Neuronal stem cell (in vitro differentiated cells): Measurements from ENCODE around the gene TEAD3.
"Not testable (repeated sequence)": the region's sequence is repeated elsewhere in the genome, so short reads cannot be mapped to it uniquely, and the experiment has no call there.

Source experiments
- DNase-seq: peaks from one replicate; pipeline ENCODE4 v3.0.0-alpha.2; 2013; ENCODE audit warnings: low spot score
- H2AFZ ChIP-seq: one replicate; pipeline ENCODE4 v1.6.1; 2013; ENCODE audit warnings: mild to moderate bottlenecking, low read length, inconsistent platforms
- H2AK5ac ChIP-seq: 2 replicates; pipeline ENCODE4 v1.6.1; 2013; ENCODE audit warnings: low read depth, mild to moderate bottlenecking, inconsistent platforms, low read length, moderate library complexity, mixed read lengths
- H2BK120ac ChIP-seq: 2 replicates; pipeline ENCODE4 v1.6.1; 2013; ENCODE audit warnings: low read depth, mild to moderate bottlenecking, inconsistent platforms, low read length, moderate library complexity, mixed read lengths
- H2BK12ac ChIP-seq: one replicate; pipeline ENCODE4 v1.6.1; 2013; ENCODE audit warnings: low read length, inconsistent platforms
- H2BK15ac ChIP-seq: 2 replicates; pipeline ENCODE4 v1.6.1; 2013; ENCODE audit warnings: mild to moderate bottlenecking, low read length, inconsistent platforms, mixed read lengths
- H2BK5ac ChIP-seq: one replicate; pipeline ENCODE4 v1.6.1; 2013; ENCODE audit warnings: inconsistent platforms, mild to moderate bottlenecking, low read length, moderate library complexity
- H3K14ac ChIP-seq: one replicate; pipeline ENCODE4 v1.6.1; 2013; ENCODE audit warnings: low read length, inconsistent platforms
- H3K18ac ChIP-seq: 2 replicates; pipeline ENCODE4 v1.6.1; 2013; ENCODE audit warnings: low read length, inconsistent platforms
- H3K23ac ChIP-seq: 2 replicates; pipeline ENCODE4 v1.6.1; 2013; ENCODE audit warnings: low read depth, mild to moderate bottlenecking, mixed read lengths, low read length, inconsistent platforms; ENCODE audit not compliant: poor library complexity
- H3K27ac ChIP-seq: replicated peaks from 3 replicates; pipeline ENCODE4 v1.5.1; 2013; ENCODE audit warnings: low read length, inconsistent platforms
- H3K27me3 ChIP-seq, 3 experiments: 2 replicates each; pipeline ENCODE4 v1.6.1; 2013; ENCODE audit warnings: low read length in 3 of 3, mild to moderate bottlenecking in 2 of 3, inconsistent platforms in 1 of 3, low read depth in 1 of 3, mixed read lengths in 1 of 3, moderate library complexity in 1 of 3; ENCODE audit not compliant: control insufficient read depth in 3 of 3, insufficient read depth in 3 of 3
- H3K36me3 ChIP-seq, 2 donors: replicated peaks in 1 of 2; 2 replicates each; pipeline ENCODE4 v1.6.1; 2013; ENCODE audit warnings: low read length in 2 of 2; ENCODE audit not compliant: control insufficient read depth in 2 of 2, insufficient read depth in 2 of 2
- H3K4ac ChIP-seq: 2 replicates; pipeline ENCODE4 v1.6.1; 2013; ENCODE audit warnings: inconsistent platforms, mild to moderate bottlenecking, low read length, moderate library complexity
- H3K4me1 ChIP-seq, 2 donors: 1 replicate in 1 of 2; 2 replicates in 1 of 2; pipeline ENCODE4 v1.6.1; 2013; ENCODE audit warnings: low read length in 2 of 2, low read depth in 1 of 2; ENCODE audit not compliant: control insufficient read depth in 2 of 2, insufficient read depth in 1 of 2
- H3K4me2 ChIP-seq: one replicate; pipeline ENCODE4 v1.6.1; 2013; ENCODE audit warnings: mild to moderate bottlenecking, low read length, inconsistent platforms; ENCODE audit not compliant: insufficient read depth, poor library complexity, severe bottlenecking
- H3K4me3 ChIP-seq, 2 donors: 2 replicates each; pipeline ENCODE4 v1.5.1; 2013; ENCODE audit warnings: low read length in 2 of 2, mild to moderate bottlenecking in 2 of 2, inconsistent platforms in 1 of 2, moderate library complexity in 1 of 2
- H3K79me1 ChIP-seq: one replicate; pipeline ENCODE4 v1.6.1; 2013; ENCODE audit warnings: low read depth, mild to moderate bottlenecking, inconsistent platforms, low read length, moderate library complexity
- H3K9ac ChIP-seq: one replicate; pipeline ENCODE4 v1.6.1; 2013; ENCODE audit warnings: mild to moderate bottlenecking, low read depth, low read length, inconsistent platforms; ENCODE audit not compliant: poor library complexity
- H3K9me3 ChIP-seq, 2 donors: replicated peaks in 1 of 2; 2 replicates each; pipeline versions ENCODE3 to v1.6.1; 2013; ENCODE audit warnings: low read length in 2 of 2, mild to moderate bottlenecking in 2 of 2, inconsistent platforms in 1 of 2, low read depth in 1 of 2, mixed read lengths in 1 of 2, moderate library complexity in 1 of 2; ENCODE audit not compliant: control insufficient read depth in 2 of 2, insufficient read depth in 1 of 2
- H4K8ac ChIP-seq: one replicate; pipeline ENCODE4 v1.6.1; 2013; ENCODE audit warnings: low read depth, mild to moderate bottlenecking, inconsistent platforms, low read length, moderate library complexity
- H4K91ac ChIP-seq: one replicate; pipeline ENCODE4 v1.6.1; 2013; ENCODE audit warnings: low read length, low read depth, mild to moderate bottlenecking, inconsistent platforms; ENCODE audit not compliant: poor library complexity
- WGBS, 2 donors: extraction: QIAGEN DNeasy Blood & Tissue Kit; methylation state at CpG; one replicate each; pipeline ENCODE4 v1.1.7; 2013; ENCODE audit warnings: missing lambda C conversion rate in 2 of 2, mixed read lengths in 1 of 2; ENCODE audit not compliant: insufficient read length in 2 of 2, insufficient replicate concordance in 1 of 2; ENCODE audit errors: extremely low coverage in 2 of 2; 5-methylcytosine and 5-hydroxymethylcytosine counted together

Gene TEAD3

GRCh38 chr6:35541836-35542235 lies 45.0 kb upstream of the TEAD3 start:
- no peak for DNase-seq
- H3K36me3 ChIP-seq: no peaks in the 10 kb centered on the region
- no peak overlapping the region for H3K9ac ChIP-seq
- no peak overlapping the region for H3K23ac ChIP-seq
- H2BK15ac ChIP-seq: no peak overlapping the region
- H4K8ac ChIP-seq: no peak overlapping the region
- no peak overlapping the region for H2BK120ac ChIP-seq
- H3K14ac ChIP-seq: no peak overlapping the region
- H3K4ac ChIP-seq: no peak overlapping the region
- no peak overlapping the region for H2AK5ac ChIP-seq
- no CpG with 5 or more reads among the region's 2 CpGs for WGBS, 2 donors
- no peak overlapping the region for H3K4me3 ChIP-seq
- no peak overlapping the region for H3K4me2 ChIP-seq
- H3K27me3 ChIP-seq: no peaks in the 10 kb centered on the region
- H3K4me1 ChIP-seq: peaks cover 0 to 8% of the 10 kb centered on the region in 2 donors
- no peak overlapping the region for H2BK5ac ChIP-seq
- H4K91ac ChIP-seq: no peak overlapping the region
- no peak overlapping the region for H3K18ac ChIP-seq
- no peaks in the 10 kb centered on the region for H3K79me1 ChIP-seq
- peaks cover 0 to 3% of the 10 kb centered on the region in 2 donors for H3K9me3 ChIP-seq
- H2AFZ ChIP-seq: peak overlapping the region; percentile 56
- H3K27ac ChIP-seq: no peak overlapping the region
- no peak overlapping the region for H2BK12ac ChIP-seq

GRCh38 chr6:35539223-35539622 lies 42.3 kb upstream of the TEAD3 start:
- no peak for DNase-seq
- Histone ChIP-seq H3K27ac (no peak overlapping the region), H3K4me1 (peaks cover 3 to 5% of the 10 kb centered on the region in 2 donors), H3K18ac (no peak overlapping the region), H4K8ac (no peak overlapping the region), H3K27me3 (no peaks in the 10 kb centered on the region), H3K9ac (no peak overlapping the region), H2AFZ (no peak overlapping the region), H3K9me3 (peaks cover 0 to 3% of the 10 kb centered on the region in 2 donors), H2BK15ac (no peak overlapping the region), H3K4me3 (no peak overlapping the region), H3K14ac (no peak overlapping the region), H2BK120ac (no peak overlapping the region), H3K4ac (no peak overlapping the region), H2AK5ac (no peak overlapping the region), H3K4me2 (no peak overlapping the region), H3K36me3 (no peaks in the 10 kb centered on the region), H4K91ac (no peak overlapping the region), H3K79me1 (no peaks in the 10 kb centered on the region), H2BK5ac (no peak overlapping the region), H2BK12ac (no peak overlapping the region), H3K23ac (no peak overlapping the region)
- no CpG with 5 or more reads among the region's 3 CpGs for WGBS, 2 donors

- not testable (repeated sequence) for H3K4me2 ChIP-seq, H2BK12ac ChIP-seq, H2BK15ac ChIP-seq, H4K91ac ChIP-seq, H3K14ac ChIP-seq, H3K4ac ChIP-seq, DNase-seq, H3K9me3 ChIP-seq, H2AFZ ChIP-seq, H3K27ac ChIP-seq, H2BK120ac ChIP-seq, H3K4me1 ChIP-seq, H2BK5ac ChIP-seq, H3K27me3 ChIP-seq, H2AK5ac ChIP-seq, H3K23ac ChIP-seq, H3K9ac ChIP-seq, H3K79me1 ChIP-seq, H3K4me3 ChIP-seq, H3K36me3 ChIP-seq, H4K8ac ChIP-seq
- WGBS, 2 donors: no CpG with 5 or more reads among the region's 6 CpGs
- peak overlapping the region; percentile 7 for H3K18ac ChIP-seq
Measured at GRCh38 chr6:35535847-35536246, 39.0 kb upstream of the TEAD3 start.

- no CpG with 5 or more reads among the region's 11 CpGs for WGBS, 2 donors
- Histone ChIP-seq H3K14ac (peak overlapping the region; percentile 72), H3K36me3 (no peaks in the 10 kb centered on the region), H2BK12ac (no peak overlapping the region), H3K4me1 (peaks cover 6 to 9% of the 10 kb centered on the region in 2 donors), H4K8ac (no peak overlapping the region), H2BK15ac (no peak overlapping the region), H3K27ac (no peak overlapping the region), H2BK120ac (no peak overlapping the region), H3K18ac (no peak overlapping the region), H3K4ac (no peak overlapping the region), H3K9ac (no peak overlapping the region), H2AFZ (peak overlapping the region; percentile 77), H2BK5ac (no peak overlapping the region), H3K23ac (no peak overlapping the region), H3K4me2 (no peak overlapping the region), H3K9me3 (no peaks in the 10 kb centered on the region), H3K79me1 (no peaks in the 10 kb centered on the region), H3K4me3 (no peak overlapping the region), H2AK5ac (no peak overlapping the region), H3K27me3 (no peaks in the 10 kb centered on the region), H4K91ac (no peak overlapping the region)
- no peak for DNase-seq
Measured at GRCh38 chr6:35534407-35535170, 37.7 kb upstream of the TEAD3 start.
